SK-N-SH (cell line): Measurements from ENCODE around the gene METAP1.

ENCODE experiments used
- CHD2 ChIP-seq: fragments of 150-350 bp; IDR thresholded peaks from 2 replicates; pipeline ENCODE4 v1.6.1; 2018; ENCODE audit warnings: low read length; ENCODE audit not compliant: partially characterized antibody
- ELF1 ChIP-seq: IDR thresholded peaks from 2 replicates; pipeline ENCODE4 v1.4.0; 2012
- EP300 ChIP-seq, 2 experiments: IDR thresholded peaks; 2 replicates each; pipeline versions ENCODE4 v1.4.0 to v1.6.1; 2012; ENCODE audit warnings: borderline replicate concordance in 1 of 2, low read depth in 1 of 2, low read length in 1 of 2
- EZH2phosphoT487 ChIP-seq: fragments of 200-600 bp; sonication (generic); IDR thresholded peaks from 2 replicates; pipeline ENCODE4 v1.6.1; 2017; ENCODE audit warnings: low read depth, mixed run types, mild to moderate bottlenecking, antibody characterized with exemption, moderate library complexity, borderline replicate concordance
- JUND ChIP-seq: IDR thresholded peaks from 2 replicates; pipeline ENCODE4 v1.4.0; 2012
- MAX ChIP-seq: IDR thresholded peaks from 2 replicates; pipeline ENCODE4 v1.4.0; 2012; ENCODE audit warnings: low read depth
- MXI1 ChIP-seq: IDR thresholded peaks from 2 replicates; pipeline ENCODE4 v1.6.1; 2012; ENCODE audit warnings: mild to moderate bottlenecking, low read depth, low read length, improper control_type of control experiment
- POLR2AphosphoS5 ChIP-seq: IDR thresholded peaks from 2 replicates; pipeline ENCODE4 v1.6.1; 2012; ENCODE audit warnings: low read depth, low read length
- RFX5 ChIP-seq: IDR thresholded peaks from 2 replicates; pipeline ENCODE4 v1.6.1; 2012; ENCODE audit warnings: mild to moderate bottlenecking, improper control_type of control experiment, low read length
- TEAD4 ChIP-seq: IDR thresholded peaks from 2 replicates; pipeline ENCODE4 v1.4.0; 2012; ENCODE audit warnings: mild to moderate bottlenecking, borderline replicate concordance; ENCODE audit not compliant: insufficient read depth
- YY1 ChIP-seq: IDR thresholded peaks from 2 replicates; pipeline ENCODE4 v1.4.0; 2012; ENCODE audit warnings: low read depth, mild to moderate bottlenecking
- TF ChIP-seq, protein P1 (sequence below): fragments of 200-600 bp; sonication (generic); IDR thresholded peaks from 2 replicates; pipeline ENCODE4 v1.6.1; 2017; ENCODE audit warnings: antibody characterized with exemption, mild to moderate bottlenecking, moderate library complexity

DNA sequence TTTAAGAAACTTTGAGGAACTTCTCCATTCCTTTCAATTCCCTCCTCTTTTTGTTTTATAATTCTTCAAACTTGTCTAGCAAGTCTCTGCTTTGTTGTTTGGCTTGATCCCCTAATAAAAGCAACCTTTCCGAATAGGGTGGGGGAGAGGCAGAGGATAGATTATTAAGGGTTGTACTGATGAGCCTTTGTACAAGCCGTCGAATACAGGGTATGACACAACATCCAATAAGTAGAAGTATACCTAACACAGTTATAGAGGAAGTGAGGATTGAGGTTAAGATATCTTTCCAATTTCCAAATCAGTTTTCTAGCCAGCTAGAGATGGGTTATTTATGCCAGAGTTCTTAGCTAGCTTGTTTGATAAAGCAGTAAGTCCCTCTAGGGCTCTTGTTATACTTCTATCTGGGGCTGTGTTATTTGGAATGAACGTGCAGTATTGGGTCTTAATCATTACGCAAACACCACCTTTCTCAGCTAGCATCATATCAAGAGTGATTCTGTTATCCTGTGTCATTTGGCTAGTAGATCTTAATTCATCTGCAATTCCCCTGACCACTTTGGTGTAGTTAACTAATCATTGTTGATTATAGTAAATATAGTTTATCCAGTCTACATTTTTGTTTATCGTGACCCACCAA lies 18.5 kb downstream of the METAP1 start:
- TF ChIP-seq EP300 (IDR thresholded peaks at IDR 0.05; ENCODE audit: borderline replicate concordance in 1 of 2, low read depth in 1 of 2, low read length in 1 of 2) (no peak), RFX5 (no peak), JUND (no peak), ELF1 (no peak), MXI1 (no peak), MAX (no peak), YY1 (no peak), POLR2AphosphoS5 (no peak), CHD2 (no peak), EZH2phosphoT487 (no peak), TEAD4 (no peak)
- TF ChIP-seq, protein P1, sequence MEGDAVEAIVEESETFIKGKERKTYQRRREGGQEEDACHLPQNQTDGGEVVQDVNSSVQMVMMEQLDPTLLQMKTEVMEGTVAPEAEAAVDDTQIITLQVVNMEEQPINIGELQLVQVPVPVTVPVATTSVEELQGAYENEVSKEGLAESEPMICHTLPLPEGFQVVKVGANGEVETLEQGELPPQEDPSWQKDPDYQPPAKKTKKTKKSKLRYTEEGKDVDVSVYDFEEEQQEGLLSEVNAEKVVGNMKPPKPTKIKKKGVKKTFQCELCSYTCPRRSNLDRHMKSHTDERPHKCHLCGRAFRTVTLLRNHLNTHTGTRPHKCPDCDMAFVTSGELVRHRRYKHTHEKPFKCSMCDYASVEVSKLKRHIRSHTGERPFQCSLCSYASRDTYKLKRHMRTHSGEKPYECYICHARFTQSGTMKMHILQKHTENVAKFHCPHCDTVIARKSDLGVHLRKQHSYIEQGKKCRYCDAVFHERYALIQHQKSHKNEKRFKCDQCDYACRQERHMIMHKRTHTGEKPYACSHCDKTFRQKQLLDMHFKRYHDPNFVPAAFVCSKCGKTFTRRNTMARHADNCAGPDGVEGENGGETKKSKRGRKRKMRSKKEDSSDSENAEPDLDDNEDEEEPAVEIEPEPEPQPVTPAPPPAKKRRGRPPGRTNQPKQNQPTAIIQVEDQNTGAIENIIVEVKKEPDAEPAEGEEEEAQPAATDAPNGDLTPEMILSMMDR: no peak
